ENCODE measurements around the gene SKI. TPM values are rescaled to one million over a fixed set of nuclear protein-coding genes. Genes with fewer than 3 reads are reported as not detected.
A peak's percentile ranks its signal among the peaks of the same experiment; 100 is the strongest.

The SKI gene
- total and polyA plus RNA-seq, 10 of the 15 experiments (the other 5 are each of a cell fraction or from before 2014, with no cell fraction given), result 0.03 to 14.9 (median 0.96) TPM

- TF ChIP-seq EZH2 (IDR thresholded peaks at IDR 0.05; ENCODE audit: borderline replicate concordance, control insufficient read depth, low read depth, low read length), result no peak
- TF ChIP-seq TCF7 (IDR thresholded peaks at IDR 0.05; ENCODE audit: borderline replicate concordance), result no peak
- TF ChIP-seq ZNF622 (IDR thresholded peaks at IDR 0.05), result no peak
- TF ChIP-seq NR2F1 (conservative IDR thresholded peaks at IDR 0.05), result no peak
- TF ChIP-seq ZNF384 (IDR thresholded peaks at IDR 0.05; ENCODE audit: borderline replicate concordance, low read depth, low read length), result no peak
- no peak for TF ChIP-seq SMC3 (IDR thresholded peaks at IDR 0.05; ENCODE audit: borderline replicate concordance, low read length)
Measured at GRCh38 chr1:2233468-2233867, 5.3 kb downstream of the SKI start (continued).

- 11% methylated on average over 27 of the region's 27 CpGs for WGBS (ENCODE audit: insufficient coverage, insufficient replicate concordance, low lambda C conversion rate, missing lambda C conversion rate)
- H3K36me3 ChIP-seq (ENCODE audit: control insufficient read depth in 2 of 2, insufficient read depth in 2 of 2, low read length in 1 of 2), result peaks cover 0 to 2% of the 10 kb centered on the region in 2 experiments; a peak in 2 of 4 replicates
- SMC1A ChIA-PET (ENCODE audit: uncharacterized antibody, unreplicated experiment), result interaction anchor here (0.6 to 1.6 kb wide), 6 partner anchors 14 to 81 kb away, joined by 3 to 4 read pairs (median 3); partner anchors contain the start of gene FAAP20
- CTCF ChIA-PET, result interaction anchor here (0.6 to 1.9 kb wide), 10 partner anchors 8 to 147 kb away, joined by 3 to 8 read pairs (median 3); partner anchors contain the start of gene FAAP20
- RAD21 ChIA-PET (ENCODE audit: unreplicated experiment), result interaction anchor here (0.7 to 3.0 kb wide), 5 partner anchors 29 to 1220 kb away, joined by 3 to 13 read pairs (median 4); no protein-coding TSS in a partner anchor
- peaks cover 69% of the 10 kb centered on the region for H3K79me2 ChIP-seq (ENCODE audit: control insufficient read depth, insufficient read depth, low read length)
- H2AFZ ChIP-seq (ENCODE audit: control insufficient read depth, low read depth, low read length), result peak overlapping the region; percentile 19; the same call in 1 of the 2 replicates
- no peak for DNase-seq (ENCODE audit: low read depth, low spot score)
- BruUV-seq (replicated peaks), result no TSS peak
- no peaks in the 10 kb centered on the region for H3K27me3 ChIP-seq (replicated peaks in 1 of 2; ENCODE audit: control insufficient read depth in 2 of 2, insufficient read depth in 2 of 2, low read length in 1 of 2)
- peak overlapping the region; percentile 64 for H3K9ac ChIP-seq (ENCODE audit: control insufficient read depth, insufficient read depth, low read length)
- peak overlapping the region; percentile 88 for H3K4me2 ChIP-seq (ENCODE audit: control insufficient read depth, insufficient read depth)
- no peak for FAIRE-seq
- peaks cover 34% of the 10 kb centered on the region for H3K4me1 ChIP-seq (ENCODE audit: control insufficient read depth, insufficient read depth, low read length)
- H3K27ac ChIP-seq (ENCODE audit: control insufficient read depth, insufficient read depth), result peak overlapping the region; percentile 61
- H4K20me1 ChIP-seq (ENCODE audit: control insufficient read depth, insufficient read depth), result 0 out of 2 replicates have a peak, but pooled peaks cover 8% of the 10 kb centered on the region
- H3K9me3 ChIP-seq (replicated peaks; ENCODE audit: control insufficient read depth, insufficient read depth, low read length), result no peaks in the 10 kb centered on the region
- peak; percentile 79 for ATAC-seq
- peak overlapping the region; percentile 57; the same call in 1 of the 2 replicates for H3K4me3 ChIP-seq
- intact Hi-C loops (cut with micrococcal nuclease; ENCODE audit: unreplicated experiment) (loop anchor here (10.0 kb wide), 1 partner anchor 61 kb away; no protein-coding TSS in a partner anchor), in situ Hi-C loops (cut with MboI) (no loop called here)
- POLR2A ChIA-PET, result interaction anchor here (0.7 to 1.6 kb wide), 5 partner anchors 10 to 81 kb away, joined by 3 to 4 read pairs (median 3); no protein-coding TSS in a partner anchor
- TF ChIP-seq HDAC2 (IDR thresholded peaks at IDR 0.05), result no peak
- TF ChIP-seq YBX1 (IDR thresholded peaks at IDR 0.05), result no peak
- TF ChIP-seq RELB (IDR thresholded peaks at IDR 0.05; ENCODE audit: low read depth), result no peak
- TF ChIP-seq NBN (IDR thresholded peaks at IDR 0.05), result no peak
- no peak for TF ChIP-seq ZSCAN29 (IDR thresholded peaks at IDR 0.05)
- TF ChIP-seq YY1 (IDR thresholded peaks at IDR 0.05; ENCODE audit: low read depth, low read length), result no peak
- no peak for TF ChIP-seq REST (IDR thresholded peaks at IDR 0.05; ENCODE audit: low read depth, low read length)
- no peak for TF ChIP-seq PKNOX1 (IDR thresholded peaks at IDR 0.05)
- TF ChIP-seq CREM (IDR thresholded peaks at IDR 0.05; ENCODE audit: low read depth), result no peak
- TF ChIP-seq ZBED1 (IDR thresholded peaks at IDR 0.05; ENCODE audit: borderline replicate concordance), result no peak
- TF ChIP-seq CBX5 (IDR thresholded peaks at IDR 0.05; ENCODE audit: low read depth), result no peak
- TF ChIP-seq ZNF274 (IDR thresholded peaks at IDR 0.05; ENCODE audit: insufficient read depth, insufficient read length), result no peak
Measured at GRCh38 chr1:2233997-2234761, 6.1 kb downstream of the SKI start.
